Endothelial cell of umbilical vein (primary cell): ENCODE results near the gene PAN3. TPM values are rescaled to one million over a fixed set of nuclear protein-coding genes. Genes with fewer than 3 reads are reported as not detected.

Experiments
- BruUV-seq: library from RNA; stranded (reverse); fragments of 400-500 nt; replicated peaks from 2 replicates; lab custom pipeline; 2021; lab: Mats Ljungman, UMichigan
- CTCF ChIA-PET: fragments of 300-600, 350-600 bp; sonication (Branson Sonifier 250); formaldehyde crosslinking; loops from one replicate; lab custom pipeline; 2021; ENCODE audit warnings: antibody characterized with exemption, inconsistent platforms; lab: Charles Lee
- POLR2A ChIA-PET: fragments of 300-600, 350-600 bp; sonication (Branson Sonifier 250); formaldehyde crosslinking; loops from one replicate; lab custom pipeline; 2021; ENCODE audit warnings: antibody characterized with exemption, inconsistent platforms; lab: Charles Lee
- DNase-seq: peaks from one replicate; pipeline ENCODE4 v3.0.0-alpha.2; 2011; ENCODE audit warnings: low read depth, low spot score
- FAIRE-seq: peaks from 2 replicates; lab custom pipeline; 2011; peaks lifted over from hg19 to GRCh38; lab: Jason Lieb, UNC
- H2AFZ ChIP-seq: 2 replicates; pipeline ENCODE4 v1.6.0; 2012; ENCODE audit warnings: low read depth, low read length, control low read depth, inconsistent platforms
- H3K27ac ChIP-seq: 2 replicates; pipeline ENCODE4 v1.5.1; 2011; ENCODE audit warnings: low read depth, mild to moderate bottlenecking, control low read depth, low read length, moderate library complexity; ENCODE audit not compliant: insufficient read depth
- H3K27me3 ChIP-seq, 2 experiments: 2 replicates each; pipeline versions ENCODE4 v1.6.0 to v1.6.1; 2011; ENCODE audit warnings: low read length in 2 of 2, mixed read lengths in 1 of 2; ENCODE audit not compliant: control insufficient read depth in 2 of 2, insufficient read depth in 2 of 2
- H3K36me3 ChIP-seq, 2 experiments: 2 replicates in 1 of 2; 3 replicates in 1 of 2; pipeline ENCODE4 v1.5.1; 2011; ENCODE audit warnings: low read length in 2 of 2, mild to moderate bottlenecking in 1 of 2, moderate library complexity in 1 of 2; ENCODE audit not compliant: control insufficient read depth in 2 of 2, insufficient read depth in 2 of 2; ENCODE audit errors: extremely low read depth in 1 of 2
- H3K4me1 ChIP-seq: 3 replicates; pipeline ENCODE4 v1.5.1; 2011; ENCODE audit warnings: mild to moderate bottlenecking, low read length; ENCODE audit not compliant: control insufficient read depth, insufficient read depth; ENCODE audit errors: extremely low read depth
- H3K4me2 ChIP-seq: 2 replicates; pipeline ENCODE4 v1.6.1; 2011; ENCODE audit warnings: low read length, control low read depth, mixed read lengths; ENCODE audit not compliant: insufficient read depth
- H3K4me3 ChIP-seq, 3 experiments: fragments of 200-600 bp in 1 of 3; sonication (generic), shearing (Covaris generic) in 1 of 3; replicated peaks in 1 of 3; 2 replicates each; pipeline ENCODE4 v1.5.1; 2011 to 2016; ENCODE audit warnings: control low read depth in 3 of 3, low read length in 3 of 3, mild to moderate bottlenecking in 2 of 3, inconsistent platforms in 1 of 3, low read depth in 1 of 3, moderate library complexity in 1 of 3; ENCODE audit not compliant: insufficient read depth in 1 of 3
- H3K79me2 ChIP-seq: 2 replicates; pipeline ENCODE4 v1.6.0; 2012; ENCODE audit warnings: low read length, inconsistent platforms; ENCODE audit not compliant: control insufficient read depth, insufficient read depth
- H3K9ac ChIP-seq: replicated peaks from 2 replicates; pipeline ENCODE3; 2011; ENCODE audit warnings: low read length, control low read depth; ENCODE audit not compliant: insufficient read depth; ENCODE audit errors: extremely low read depth
- H3K9me1 ChIP-seq: replicated peaks from 3 replicates; pipeline ENCODE4 v1.6.0; 2011; ENCODE audit warnings: mild to moderate bottlenecking, low read length; ENCODE audit not compliant: control insufficient read depth, insufficient read depth; ENCODE audit errors: extremely low read depth
- H3K9me3 ChIP-seq: replicated peaks from 2 replicates; pipeline ENCODE4 v1.5.1; 2012; ENCODE audit warnings: low read length, inconsistent platforms; ENCODE audit not compliant: control insufficient read depth, insufficient read depth
- H4K20me1 ChIP-seq: replicated peaks from 2 replicates; pipeline ENCODE3; 2011; ENCODE audit warnings: mild to moderate bottlenecking, low read length; ENCODE audit not compliant: control insufficient read depth, insufficient read depth; ENCODE audit errors: extremely low read depth
- EZH2 ChIP-seq: IDR thresholded peaks from 2 replicates; pipeline ENCODE4 v1.6.1; 2012; ENCODE audit warnings: borderline replicate concordance, low read depth, mild to moderate bottlenecking, moderate library complexity, low read length, inconsistent platforms; ENCODE audit not compliant: severe bottlenecking
- FOS ChIP-seq: IDR thresholded peaks from 2 replicates; pipeline ENCODE4 v1.6.1; 2011; ENCODE audit warnings: mild to moderate bottlenecking, low read length, moderate library complexity, borderline replicate concordance; ENCODE audit not compliant: insufficient read depth
- GATA2 ChIP-seq: IDR thresholded peaks from 2 replicates; pipeline ENCODE4 v1.7.0; 2011; ENCODE audit warnings: low read depth, mild to moderate bottlenecking, moderate library complexity, mixed read lengths, low read length; ENCODE audit not compliant: insufficient read length, insufficient read depth
- JUN ChIP-seq: IDR thresholded peaks from 2 replicates; pipeline ENCODE4 v1.6.1; 2011; ENCODE audit warnings: borderline replicate concordance, low read depth; ENCODE audit not compliant: insufficient read length, insufficient read depth
- MYC ChIP-seq: IDR thresholded peaks from one replicate; pipeline ENCODE4 v1.6.1; 2011; ENCODE audit warnings: mild to moderate bottlenecking, low read depth, low read length
- POLR2A ChIP-seq: IDR thresholded peaks from 2 replicates; pipeline ENCODE4 v1.6.1; 2012; ENCODE audit warnings: low read depth, mild to moderate bottlenecking, control low read depth, low read length
- POLR2AphosphoS5 ChIP-seq: IDR thresholded peaks from 2 replicates; pipeline ENCODE4 v1.6.1; 2012; ENCODE audit warnings: low read depth, mild to moderate bottlenecking, control low read depth, low read length, moderate library complexity; ENCODE audit not compliant: insufficient read depth
- dilution Hi-C: fragments of 300-500 bp; cut with MboI; formaldehyde crosslinking; loops from one replicate; pipeline ENCODE4 v1.15.0; 2019; ENCODE audit warnings: low sequenced_read_pairs; ENCODE audit not compliant: extremely low pct_ligation_motif_present
- intact Hi-C: fragments of 100-400 bp; cut with micrococcal nuclease; formaldehyde crosslinking; loops from one replicate; pipeline ENCODE4 v1.10.0; 2022
- polyA plus RNA-seq, 4 experiments: library from polyadenylated mRNA; depleted of rRNA in 3 of 4; stranded (reverse) in 3 of 4; unstranded in 1 of 4; fragments of >200 nt; gene quantifications; 2 replicates each; pipeline versions ENCODE4 v1.2.1 to v1.2.3, GENCODE V29; 2011 to 2012; ENCODE audit warnings: missing spikeins in 1 of 4
- total RNA-seq: library from RNA; stranded (reverse); gene quantifications from 2 replicates; pipeline ENCODE4 v1.2.3, GENCODE V29; 2021

Gene PAN3
- total and polyA plus RNA-seq, 2 donors (not counting 3 experiments of a cell fraction or from before 2014, with no cell fraction given) = 8.5 to 31.9 TPM

GRCh38 chr13:28089065-28089464, 49.3 kb upstream of the PAN3 start:
- no peak overlapping the region for H3K4me2 ChIP-seq
- dilution Hi-C loops = no loop called here
- H3K27ac ChIP-seq = no peak overlapping the region
- no peaks in the 10 kb centered on the region for H4K20me1 ChIP-seq
- TF ChIP-seq POLR2AphosphoS5 = no peak
- intact Hi-C loops = no loop called here
- no peaks in the 10 kb centered on the region for H3K79me2 ChIP-seq
- no peaks in the 10 kb centered on the region for H3K4me1 ChIP-seq
- ChIA-PET POLR2A (no interaction called here), CTCF (no interaction called here)
- no peak overlapping the region for H2AFZ ChIP-seq
- DNase-seq (no peak), FAIRE-seq (no peak)
- H3K36me3 ChIP-seq = no peaks in the 10 kb centered on the region
- no peak overlapping the region for H3K9ac ChIP-seq
- no peak overlapping the region for H3K4me3 ChIP-seq
- H3K9me1 ChIP-seq = no peaks in the 10 kb centered on the region
- H3K9me3 ChIP-seq = no peaks in the 10 kb centered on the region
- no TSS peak for BruUV-seq
- H3K27me3 ChIP-seq = peaks cover 4 to 19% of the 10 kb centered on the region in 2 experiments

- no peaks in the 10 kb centered on the region for H4K20me1 ChIP-seq
- FAIRE-seq (no peak), DNase-seq (no peak)
- no peak overlapping the region for H3K9ac ChIP-seq
- POLR2A ChIA-PET = no interaction called here
- intact Hi-C loops (no loop called here), dilution Hi-C loops (no loop called here)
- CTCF ChIA-PET = no interaction called here
- no peak for TF ChIP-seq POLR2A
- no peak for TF ChIP-seq EZH2
- TF ChIP-seq MYC = no peak
- TF ChIP-seq POLR2AphosphoS5 = no peak
- no peak for TF ChIP-seq JUN
- no peak for TF ChIP-seq GATA2
- TF ChIP-seq FOS = no peak
- no peak overlapping the region for H3K4me3 ChIP-seq
- peaks cover 16 to 30% of the 10 kb centered on the region in 2 experiments for H3K27me3 ChIP-seq
- no TSS peak for BruUV-seq
- H3K79me2 ChIP-seq = no peaks in the 10 kb centered on the region
- H3K9me1 ChIP-seq = no peaks in the 10 kb centered on the region
- H3K36me3 ChIP-seq = no peaks in the 10 kb centered on the region
- no peak overlapping the region for H3K27ac ChIP-seq
- H3K4me2 ChIP-seq = no peak overlapping the region
- no peaks in the 10 kb centered on the region for H3K4me1 ChIP-seq
- H2AFZ ChIP-seq = no peak overlapping the region
- no peaks in the 10 kb centered on the region for H3K9me3 ChIP-seq
Observed at GRCh38 chr13:28092431-28092830, 45.9 kb upstream of the PAN3 start.
